OCI-LY1 (cell line): ENCODE results near the gene GRIK2.

ENCODE experiments used
- H2AFZ ChIP-seq: fragments of 200-600 bp; sonication (generic), shearing (Covaris generic); 2 replicates; pipeline ENCODE4 v1.6.0; 2014; ENCODE audit warnings: antibody characterized with exemption, mild to moderate bottlenecking, low read length
- H3F3A ChIP-seq: fragments of 200-600 bp; sonication (generic), shearing (Covaris generic); 2 replicates; pipeline ENCODE4 v1.6.0; 2014; ENCODE audit warnings: mild to moderate bottlenecking, antibody characterized with exemption, low read length, moderate library complexity; ENCODE audit not compliant: insufficient read depth
- H3K27ac ChIP-seq: fragments of 200-600 bp; sonication (generic); 2 replicates; pipeline ENCODE4 v1.5.1; 2014; ENCODE audit warnings: low read length, mixed run types, mild to moderate bottlenecking, low read depth; ENCODE audit not compliant: poor library complexity, severe bottlenecking
- H3K27me3 ChIP-seq: fragments of 200-600 bp; sonication (generic); 2 replicates; pipeline ENCODE4 v1.6.0; 2014; ENCODE audit warnings: antibody characterized with exemption, mild to moderate bottlenecking, low read length, moderate library complexity; ENCODE audit not compliant: insufficient read depth
- H3K36me3 ChIP-seq: fragments of 200-600 bp; sonication (generic); 2 replicates; pipeline ENCODE4 v1.6.1; 2014; ENCODE audit warnings: mild to moderate bottlenecking, antibody characterized with exemption, low read length, moderate library complexity, mixed read lengths; ENCODE audit not compliant: insufficient read depth
- H3K4me1 ChIP-seq: fragments of 200-600 bp; sonication (generic); 2 replicates; pipeline ENCODE4 v1.5.1; 2014; ENCODE audit warnings: mild to moderate bottlenecking, low read length, moderate library complexity; ENCODE audit not compliant: insufficient read depth, severe bottlenecking
- H3K4me2 ChIP-seq: fragments of 200-600 bp; sonication (generic), shearing (Covaris generic); 2 replicates; pipeline ENCODE4 v1.6.1; 2014; ENCODE audit warnings: low read length
- H3K4me3 ChIP-seq: fragments of 200-600 bp; sonication (generic); 2 replicates; pipeline ENCODE4 v1.5.1; 2014; ENCODE audit warnings: low read length, low read depth, mild to moderate bottlenecking, mixed read lengths; ENCODE audit not compliant: poor library complexity, severe bottlenecking
- H3K79me2 ChIP-seq: fragments of 200-600 bp; shearing (Covaris generic); 2 replicates; pipeline ENCODE4 v1.6.1; 2016; ENCODE audit warnings: mixed run types, low read length, mixed read lengths; ENCODE audit not compliant: insufficient read depth
- H3K9ac ChIP-seq: fragments of 200-600 bp; sonication (generic), shearing (Covaris generic); 2 replicates; pipeline ENCODE4 v1.6.1; 2014; ENCODE audit warnings: mild to moderate bottlenecking, low read length, mixed read lengths
- H3K9me2 ChIP-seq: fragments of 200-600 bp; sonication (generic), shearing (Covaris generic); 2 replicates; pipeline ENCODE4 v1.6.1; 2014; ENCODE audit warnings: low read depth, mild to moderate bottlenecking, low read length, mixed read lengths
- H3K9me3 ChIP-seq: fragments of 200-600 bp; shearing (Covaris generic); 2 replicates; pipeline ENCODE4 v1.6.1; 2014; ENCODE audit warnings: low read length, mixed read lengths
- H4K20me1 ChIP-seq: fragments of 200-600 bp; sonication (generic), shearing (Covaris generic); 2 replicates; pipeline ENCODE4 v1.6.0; 2016; ENCODE audit warnings: mild to moderate bottlenecking, low read length; ENCODE audit not compliant: insufficient read depth
- CTCF ChIP-seq: fragments of 200-600 bp; sonication (generic), shearing (Covaris generic); IDR thresholded peaks from 2 replicates; pipeline ENCODE4 v1.5.1; 2017; ENCODE audit warnings: mild to moderate bottlenecking, antibody characterized with exemption, low read length, moderate library complexity, mixed read lengths
- EZH2 ChIP-seq: fragments of 200-600 bp; sonication (generic), shearing (Covaris generic); IDR thresholded peaks from 2 replicates; pipeline ENCODE4 v1.8.0; 2017; ENCODE audit warnings: borderline replicate concordance, mixed run types, mild to moderate bottlenecking, antibody characterized with exemption, low read length, moderate library complexity, mixed read lengths

Gene GRIK2

DNA sequence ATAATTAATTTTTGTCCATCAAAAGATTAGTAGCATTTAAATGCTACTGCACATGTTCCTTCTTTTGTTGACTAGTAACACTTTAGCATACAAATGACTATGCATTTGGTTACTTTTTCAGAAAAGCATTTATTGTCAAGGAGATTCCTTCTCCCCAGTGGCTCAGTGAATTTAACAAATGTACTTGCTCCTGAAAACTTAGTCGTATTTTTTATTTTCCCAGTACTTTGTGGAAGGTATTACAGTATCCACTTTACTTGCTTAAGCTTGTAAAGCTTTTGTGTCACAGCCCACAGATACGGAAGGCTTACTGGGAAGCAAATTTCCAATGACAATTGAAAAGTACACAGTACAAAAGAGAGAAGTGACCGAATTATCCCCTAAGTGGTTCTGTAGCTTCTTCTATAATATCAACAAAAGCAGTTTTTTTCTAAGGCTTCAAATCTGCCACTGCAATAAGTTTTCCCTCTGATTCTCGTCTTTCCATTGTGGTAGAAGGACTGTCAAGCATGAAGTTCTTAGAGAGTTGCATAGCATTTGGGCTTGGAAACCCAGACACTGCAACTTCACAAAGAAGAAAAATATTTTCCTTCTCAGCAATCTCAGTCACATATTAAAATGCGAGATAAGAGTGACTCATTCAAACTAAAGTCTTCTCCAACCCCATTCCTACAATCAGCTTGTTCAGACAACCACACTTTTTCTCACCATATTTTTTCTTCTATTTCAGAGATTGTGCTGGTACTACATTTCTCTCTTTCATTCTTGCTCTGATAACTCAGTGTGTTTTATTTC lies 431.2 kb downstream of the GRIK2 start:
- Histone ChIP-seq H3K4me3 (no peak overlapping the region), H3K79me2 (no peaks in the 10 kb centered on the region), H3K9me3 (no peaks in the 10 kb centered on the region), H3K4me1 (no peaks in the 10 kb centered on the region), H2AFZ (no peak overlapping the region), H3K27ac (no peak overlapping the region), H3K4me2 (no peak overlapping the region), H3F3A (no peaks in the 10 kb centered on the region), H3K9me2 (no peaks in the 10 kb centered on the region), H3K27me3 (no peaks in the 10 kb centered on the region), H3K36me3 (no peaks in the 10 kb centered on the region), H3K9ac (no peak overlapping the region), H4K20me1 (no peaks in the 10 kb centered on the region)
- TF ChIP-seq CTCF (no peak), EZH2 (no peak)

DNA sequence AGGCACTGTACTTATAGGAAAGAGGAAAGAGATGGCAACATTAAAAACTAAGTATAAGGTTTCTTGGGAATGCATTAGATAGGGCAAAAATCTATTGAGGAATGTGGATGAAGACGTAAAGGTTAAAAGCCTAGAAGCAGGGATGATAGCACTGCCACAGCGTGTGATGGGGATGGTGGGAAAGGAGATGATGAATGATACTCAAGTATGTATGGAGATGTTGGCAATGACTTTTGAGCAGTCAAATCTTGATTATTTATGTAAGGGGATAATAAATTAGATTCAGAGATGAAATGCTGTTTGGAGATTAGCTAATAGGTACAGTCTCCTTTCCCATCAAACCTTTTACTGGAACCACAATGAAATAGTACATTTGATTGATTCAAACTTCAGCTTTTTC lies 432.8 kb downstream of the GRIK2 start:
- H3K36me3 ChIP-seq, result no peaks in the 10 kb centered on the region
- H3K27me3 ChIP-seq, result no peaks in the 10 kb centered on the region
- H3K27ac ChIP-seq, result no peak overlapping the region
- H3K9me3 ChIP-seq, result no peaks in the 10 kb centered on the region
- H4K20me1 ChIP-seq, result no peaks in the 10 kb centered on the region
- H3K4me3 ChIP-seq, result no peak overlapping the region
- no peak for TF ChIP-seq EZH2
- H3K79me2 ChIP-seq, result no peaks in the 10 kb centered on the region
- no peaks in the 10 kb centered on the region for H3F3A ChIP-seq
- H2AFZ ChIP-seq, result no peak overlapping the region
- no peaks in the 10 kb centered on the region for H3K4me1 ChIP-seq
- no peak overlapping the region for H3K9ac ChIP-seq
- H3K4me2 ChIP-seq, result no peak overlapping the region
- H3K9me2 ChIP-seq, result no peaks in the 10 kb centered on the region

DNA sequence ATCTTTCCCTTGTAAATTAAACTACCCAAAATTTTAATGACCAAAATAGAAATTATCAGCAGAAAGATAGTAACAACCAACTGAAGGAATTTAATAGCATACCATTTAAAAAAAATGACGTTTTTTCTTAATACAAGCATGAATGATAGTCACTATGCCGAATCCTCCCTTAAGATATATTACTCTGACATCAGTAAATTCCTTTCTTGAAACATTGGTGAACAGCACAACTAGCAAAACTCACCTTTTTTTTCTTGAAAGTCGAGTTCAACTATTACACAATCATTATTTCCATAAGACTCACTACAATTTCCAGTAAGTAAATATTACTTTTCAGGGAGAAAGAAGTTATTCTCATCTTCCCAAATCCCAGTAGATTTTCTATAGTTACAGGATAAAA lies 433.2 kb downstream of the GRIK2 start:
- Histone ChIP-seq H3F3A (no peaks in the 10 kb centered on the region), H3K27ac (no peak overlapping the region), H3K27me3 (no peaks in the 10 kb centered on the region), H3K4me3 (no peak overlapping the region), H3K4me1 (no peaks in the 10 kb centered on the region), H3K79me2 (no peaks in the 10 kb centered on the region), H3K9me2 (no peaks in the 10 kb centered on the region), H2AFZ (no peak overlapping the region), H3K9ac (no peak overlapping the region), H3K9me3 (no peaks in the 10 kb centered on the region), H4K20me1 (no peaks in the 10 kb centered on the region), H3K36me3 (no peaks in the 10 kb centered on the region), H3K4me2 (no peak overlapping the region)
- no peak for TF ChIP-seq EZH2

GRCh38 chr6:101830501-101831031 lies 437.1 kb downstream of the GRIK2 start:
- TF ChIP-seq EZH2 (no peak), CTCF (no peak)
- no peak overlapping the region for H3K9ac ChIP-seq
- H3K9me2 ChIP-seq, result no peaks in the 10 kb centered on the region
- H3K79me2 ChIP-seq, result no peaks in the 10 kb centered on the region
- no peaks in the 10 kb centered on the region for H3K36me3 ChIP-seq
- H3K27me3 ChIP-seq, result no peaks in the 10 kb centered on the region
- no peaks in the 10 kb centered on the region for H3F3A ChIP-seq
- H3K9me3 ChIP-seq, result no peaks in the 10 kb centered on the region
- no peak overlapping the region for H3K4me2 ChIP-seq
- H4K20me1 ChIP-seq, result no peaks in the 10 kb centered on the region
- H2AFZ ChIP-seq, result no peak overlapping the region
- no peak overlapping the region for H3K27ac ChIP-seq
- H3K4me1 ChIP-seq, result no peaks in the 10 kb centered on the region
- no peak overlapping the region for H3K4me3 ChIP-seq
